CD14-positive monocyte (primary cell): ENCODE measurements around the gene ARHGAP18. TPM values are rescaled to one million over a fixed set of nuclear protein-coding genes. Genes with fewer than 3 reads are reported as not detected.

Source experiments
- DNase-seq, 3 donors: peaks; one replicate each; pipeline ENCODE4 v3.0.0-alpha.2; 2011 to 2022
- H2AFZ ChIP-seq: 2 replicates; pipeline ENCODE4 v1.6.0; 2012; ENCODE audit warnings: mild to moderate bottlenecking, low read depth, low read length, inconsistent platforms; ENCODE audit not compliant: insufficient read depth, poor library complexity, severe bottlenecking
- H3K27ac ChIP-seq, 2 donors: 1 replicate in 1 of 2; 2 replicates in 1 of 2; pipeline ENCODE4 v1.5.1; 2012 to 2013; ENCODE audit warnings: low read length in 2 of 2, control low read depth in 1 of 2, inconsistent platforms in 1 of 2, low read depth in 1 of 2, mild to moderate bottlenecking in 1 of 2
- H3K27me3 ChIP-seq, 2 donors: one replicate each; pipeline versions ENCODE4 v1.6.0 to v1.6.1; 2011 to 2013; ENCODE audit warnings: low read length in 2 of 2; ENCODE audit not compliant: control insufficient read depth in 2 of 2, insufficient read depth in 2 of 2
- H3K36me3 ChIP-seq, 2 donors: replicated peaks in 1 of 2; 1 replicate in 1 of 2; 2 replicates in 1 of 2; pipeline versions ENCODE4 v1.5.1 to v1.6.1; 2012 to 2013; ENCODE audit warnings: low read length in 2 of 2, control low read depth in 1 of 2, inconsistent platforms in 1 of 2, mild to moderate bottlenecking in 1 of 2; ENCODE audit not compliant: insufficient read depth in 2 of 2, control insufficient read depth in 1 of 2
- H3K4me1 ChIP-seq, 2 donors: 1 replicate in 1 of 2; 2 replicates in 1 of 2; pipeline versions ENCODE4 v1.5.1 to v1.6.1; 2012 to 2013; ENCODE audit warnings: low read length in 2 of 2, control low read depth in 1 of 2, inconsistent platforms in 1 of 2, mild to moderate bottlenecking in 1 of 2, moderate library complexity in 1 of 2; ENCODE audit not compliant: insufficient read depth in 2 of 2, control insufficient read depth in 1 of 2
- H3K4me2 ChIP-seq: replicated peaks from 2 replicates; pipeline ENCODE3; 2012; ENCODE audit warnings: low read length, moderate library complexity, mild to moderate bottlenecking; ENCODE audit not compliant: poor library complexity, severe bottlenecking; ENCODE audit errors: extremely low read depth
- H3K4me3 ChIP-seq, 3 experiments: fragments of 200-600 bp in 1 of 3; sonication (generic) in 1 of 3; replicated peaks in 1 of 3; 1 replicate in 2 of 3; 2 replicates in 1 of 3; pipeline ENCODE4 v1.5.1; 2011 to 2013; ENCODE audit warnings: low read length in 3 of 3, mild to moderate bottlenecking in 3 of 3, control low read depth in 2 of 3, low read depth in 2 of 3, inconsistent platforms in 1 of 3, moderate library complexity in 1 of 3
- H3K79me2 ChIP-seq: 2 replicates; pipeline ENCODE4 v1.6.0; 2012; ENCODE audit warnings: mild to moderate bottlenecking, control low read depth, inconsistent platforms, low read length, moderate library complexity; ENCODE audit not compliant: insufficient read depth
- H3K9ac ChIP-seq: 2 replicates; pipeline ENCODE4 v1.6.0; 2017; ENCODE audit warnings: low read length, mild to moderate bottlenecking; ENCODE audit not compliant: insufficient read depth, poor library complexity, severe bottlenecking
- H3K9me3 ChIP-seq, 2 donors: replicated peaks in 1 of 2; 1 replicate in 1 of 2; 2 replicates in 1 of 2; pipeline versions ENCODE4 v1.5.1 to v1.6.1; 2012 to 2013; ENCODE audit warnings: low read length in 2 of 2, control low read depth in 1 of 2; ENCODE audit not compliant: control insufficient read depth in 1 of 2, insufficient read depth in 1 of 2
- H4K20me1 ChIP-seq: 2 replicates; pipeline ENCODE4 v1.6.0; 2012; ENCODE audit warnings: mild to moderate bottlenecking, low read length, control low read depth, moderate library complexity; ENCODE audit not compliant: insufficient read depth
- H3K27ac Mint-ChIP-seq, 7 donors: one replicate each; pipeline ENCODE4 v1.8.0; 2020; ENCODE audit warnings: mild to moderate bottlenecking in 7 of 7, mixed read lengths in 7 of 7, moderate library complexity in 6 of 7, inconsistent platforms in 2 of 7
- H3K27me3 Mint-ChIP-seq, 3 donors: one replicate each; pipeline ENCODE4 v1.8.0; 2021 to 2022; ENCODE audit warnings: low read depth in 3 of 3, mild to moderate bottlenecking in 3 of 3, mixed read lengths in 3 of 3, moderate library complexity in 3 of 3, inconsistent platforms in 1 of 3
- H3K36me3 Mint-ChIP-seq, 2 donors: one replicate each; pipeline ENCODE4 v1.8.0; 2020; ENCODE audit warnings: mixed read lengths in 2 of 2, inconsistent platforms in 1 of 2, mild to moderate bottlenecking in 1 of 2
- H3K4me1 Mint-ChIP-seq: one replicate; pipeline ENCODE4 v1.8.0; 2020; ENCODE audit warnings: mild to moderate bottlenecking, mixed read lengths
- H3K4me3 Mint-ChIP-seq, 2 donors: one replicate each; pipeline ENCODE4 v1.8.0; 2020; ENCODE audit warnings: mild to moderate bottlenecking in 2 of 2, mixed read lengths in 2 of 2, moderate library complexity in 1 of 2
- H3K9me3 Mint-ChIP-seq, 7 donors: one replicate each; pipeline ENCODE4 v1.8.0; 2020 to 2022; ENCODE audit warnings: mixed read lengths in 7 of 7, mild to moderate bottlenecking in 6 of 7, moderate library complexity in 6 of 7, inconsistent platforms in 2 of 7
- WGBS: methylation state at CpG from one replicate; pipeline ENCODE4 v1.1.5; 2013; ENCODE audit warnings: missing lambda C conversion rate; ENCODE audit not compliant: insufficient coverage; 5-methylcytosine and 5-hydroxymethylcytosine counted together
- intact Hi-C, 2 donors: fragments of 100-400 bp; cut with micrococcal nuclease; formaldehyde crosslinking; loops; one replicate each; pipeline versions ENCODE4 v1.15.0 to v1.15.1; 2023
- polyA plus RNA-seq, 3 donors: library from polyadenylated mRNA; depleted of rRNA in 1 of 3; unstranded in 2 of 3; stranded (reverse) in 1 of 3; fragments of 300-500 nt in 2 of 3; fragments of >200 nt in 1 of 3; fragmentation: Illumina TruSeq in 2 of 3; gene quantifications; 1 replicate in 2 of 3; 2 replicates in 1 of 3; pipeline ENCODE4 v1.2.3, GENCODE V29; 2012 to 2021
- TF ChIP-seq, protein P1 (sequence below): fragments of 200-600 bp; IDR thresholded peaks from one replicate; pipeline ENCODE4 v1.8.0; 2022; ENCODE audit warnings: antibody characterized with exemption, mild to moderate bottlenecking

Gene ARHGAP18
- polyA plus RNA-seq, 3 donors: 3.7 to 5.6 (median 3.8) TPM

DNA sequence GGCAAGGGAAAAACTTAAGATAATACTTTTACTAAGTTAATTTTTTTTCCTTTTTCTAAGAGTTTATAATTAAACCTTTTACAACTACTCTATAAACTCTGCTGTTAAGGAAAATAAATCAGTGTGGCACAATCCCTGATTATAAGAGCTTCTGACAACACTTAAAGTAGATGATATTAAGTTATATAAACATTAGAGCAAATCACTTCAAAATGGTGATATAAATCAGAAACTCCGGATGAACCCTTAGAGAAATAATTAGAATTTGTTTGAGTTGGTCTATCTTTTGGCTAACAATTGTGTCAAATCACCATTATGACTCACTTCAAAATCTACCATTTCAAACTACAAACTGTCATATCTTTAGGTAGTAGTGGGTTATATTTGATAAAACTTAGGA, 104.9 kb downstream of the ARHGAP18 start:
- H3K27me3 ChIP-seq: no peaks in the 10 kb centered on the region
- no peak overlapping the region for H2AFZ ChIP-seq
- no peak overlapping the region for H3K4me2 ChIP-seq
- H4K20me1 ChIP-seq: no peaks in the 10 kb centered on the region
- no peak overlapping the region for H3K27ac ChIP-seq
- H3K36me3 ChIP-seq: peaks cover 2 to 35% of the 10 kb centered on the region in 2 donors
- Mint-ChIP-seq H3K4me1 (peaks cover 4% of the 10 kb centered on the region), H3K36me3 (peaks cover 29 to 45% of the 10 kb centered on the region in 2 donors), H3K9me3 (no peaks in the 10 kb centered on the region), H3K4me3 (no peak overlapping the region), H3K27ac (no peak overlapping the region), H3K27me3 (peaks cover 0 to 2% (median 0%) of the 10 kb centered on the region in 3 donors)
- WGBS: no CpG with 5 or more reads among the region's 1 CpG
- intact Hi-C loops: no loop called here
- H3K4me3 ChIP-seq: no peak overlapping the region
- TF ChIP-seq, protein P1, sequence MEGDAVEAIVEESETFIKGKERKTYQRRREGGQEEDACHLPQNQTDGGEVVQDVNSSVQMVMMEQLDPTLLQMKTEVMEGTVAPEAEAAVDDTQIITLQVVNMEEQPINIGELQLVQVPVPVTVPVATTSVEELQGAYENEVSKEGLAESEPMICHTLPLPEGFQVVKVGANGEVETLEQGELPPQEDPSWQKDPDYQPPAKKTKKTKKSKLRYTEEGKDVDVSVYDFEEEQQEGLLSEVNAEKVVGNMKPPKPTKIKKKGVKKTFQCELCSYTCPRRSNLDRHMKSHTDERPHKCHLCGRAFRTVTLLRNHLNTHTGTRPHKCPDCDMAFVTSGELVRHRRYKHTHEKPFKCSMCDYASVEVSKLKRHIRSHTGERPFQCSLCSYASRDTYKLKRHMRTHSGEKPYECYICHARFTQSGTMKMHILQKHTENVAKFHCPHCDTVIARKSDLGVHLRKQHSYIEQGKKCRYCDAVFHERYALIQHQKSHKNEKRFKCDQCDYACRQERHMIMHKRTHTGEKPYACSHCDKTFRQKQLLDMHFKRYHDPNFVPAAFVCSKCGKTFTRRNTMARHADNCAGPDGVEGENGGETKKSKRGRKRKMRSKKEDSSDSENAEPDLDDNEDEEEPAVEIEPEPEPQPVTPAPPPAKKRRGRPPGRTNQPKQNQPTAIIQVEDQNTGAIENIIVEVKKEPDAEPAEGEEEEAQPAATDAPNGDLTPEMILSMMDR: no peak
- no peak overlapping the region for H3K9ac ChIP-seq
- H3K79me2 ChIP-seq: no peaks in the 10 kb centered on the region
- H3K4me1 ChIP-seq: no peaks in the 10 kb centered on the region
- DNase-seq: no peak
- H3K9me3 ChIP-seq: no peaks in the 10 kb centered on the region

DNA sequence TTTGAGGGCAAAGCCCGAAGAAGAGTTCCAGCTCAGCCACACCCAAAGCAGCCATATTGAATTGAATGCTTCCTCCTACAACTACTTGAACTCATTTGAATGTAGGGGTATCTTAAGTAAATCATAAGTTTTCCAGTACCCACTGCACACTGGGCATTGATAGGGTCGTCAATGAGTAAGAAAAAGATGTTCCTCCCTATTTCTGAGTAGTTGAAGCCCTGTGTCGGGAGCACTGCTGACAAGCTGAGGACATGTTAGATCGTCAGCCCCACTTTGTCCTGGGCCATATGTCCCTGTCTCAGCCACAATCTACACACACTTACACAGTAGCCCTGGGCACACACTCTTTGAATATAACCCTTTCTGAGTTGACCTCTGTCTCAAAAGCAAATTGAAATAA, 105.7 kb downstream of the ARHGAP18 start:
- Histone ChIP-seq H4K20me1 (no peaks in the 10 kb centered on the region), H3K4me1 (no peaks in the 10 kb centered on the region), H3K4me3 (no peak overlapping the region), H3K79me2 (no peaks in the 10 kb centered on the region), H2AFZ (no peak overlapping the region), H3K27me3 (no peaks in the 10 kb centered on the region), H3K27ac (no peak overlapping the region), H3K4me2 (no peak overlapping the region), H3K36me3 (peaks cover 0 to 27% of the 10 kb centered on the region in 2 donors), H3K9me3 (no peaks in the 10 kb centered on the region), H3K9ac (no peak overlapping the region)
- DNase-seq: no peak
- intact Hi-C loops: loop anchor here in 1 of 2 donors (5.0 kb wide), 1 partner anchor 128 kb away; no protein-coding TSS in a partner anchor
- Mint-ChIP-seq H3K9me3 (no peaks in the 10 kb centered on the region), H3K36me3 (peaks cover 24 to 37% of the 10 kb centered on the region in 2 donors), H3K4me1 (peaks cover 4% of the 10 kb centered on the region), H3K27me3 (peaks cover 0 to 2% (median 0%) of the 10 kb centered on the region in 3 donors), H3K27ac (no peak overlapping the region), H3K4me3 (no peak overlapping the region)
- no CpG with 5 or more reads among the region's 4 CpGs for WGBS
- TF ChIP-seq, protein P1: no peak
